Measurements from ENCODE around the gene MARS1.

GRCh38 chr12:57458665-57459054, 29.2 kb upstream of the MARS1 start:
- TF ChIP-seq POLR2A (IDR thresholded peaks at IDR 0.05; ENCODE audit: low read depth, low read length) (no peak), POLR2AphosphoS5 (IDR thresholded peaks at IDR 0.05; ENCODE audit: low read depth, low read length) (no peak)
